Epidermal melanocyte (primary cell): ENCODE data around the gene CRTC2.

Experiments
- DNase-seq: peaks from one replicate; pipeline ENCODE4 v3.0.0; 2011; ENCODE audit warnings: low spot score; ENCODE audit not compliant: insufficient read length

Gene CRTC2

DNA sequence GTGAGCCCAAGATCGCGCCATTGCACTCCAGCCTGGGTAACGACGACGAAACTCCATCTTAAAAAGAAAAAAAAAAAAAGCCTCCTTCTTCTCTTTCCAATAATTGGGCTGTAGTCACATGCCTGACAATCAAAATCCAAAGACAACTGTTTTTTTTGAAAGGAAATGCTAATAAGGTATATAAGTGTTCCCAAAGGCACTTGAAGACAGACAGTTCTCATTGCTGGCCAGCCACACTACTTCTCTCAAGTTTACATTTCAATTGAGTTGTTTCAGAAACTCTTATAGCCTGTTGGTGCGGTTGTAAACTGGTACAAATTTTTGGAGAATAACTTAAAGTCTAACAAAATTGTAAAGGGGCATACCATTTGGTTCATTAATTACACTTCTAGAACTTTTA, 58.9 kb downstream of the CRTC2 start:
- DNase-seq, result no peak
